CD4-positive, alpha-beta T cell treated with Interleukin-4 for 1 hour (primary cell): ENCODE data around the gene HNRNPM.

ENCODE experiments used
- DNase-seq, 2 donors: peaks; one replicate each; pipeline ENCODE4 v3.0.0-alpha.2; 2020 to 2022

Gene HNRNPM

GRCh38 chr19:8461376-8461775 is 16.6 kb downstream of the HNRNPM start:
- DNase-seq = no peak

DNA sequence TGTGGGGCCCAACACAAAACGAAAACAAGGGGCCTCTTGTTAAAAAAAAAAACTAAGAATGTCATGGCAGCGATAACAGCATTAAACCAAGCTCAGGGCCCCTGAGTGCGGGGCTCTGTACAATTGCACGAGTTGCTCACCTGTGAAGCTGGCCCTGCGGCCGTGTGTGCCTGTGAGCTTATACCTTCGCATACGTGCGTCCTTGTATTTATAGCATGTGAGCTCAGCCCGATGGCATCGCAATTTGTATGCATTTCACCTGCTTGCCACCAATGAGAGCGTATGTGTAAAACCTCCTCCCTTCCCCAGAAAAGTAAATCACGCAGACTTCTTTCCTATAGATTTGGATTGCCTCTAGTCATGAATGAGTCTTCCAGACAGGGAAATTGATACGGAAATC is 17.1 kb downstream of the HNRNPM start:
- no peak for DNase-seq

DNA sequence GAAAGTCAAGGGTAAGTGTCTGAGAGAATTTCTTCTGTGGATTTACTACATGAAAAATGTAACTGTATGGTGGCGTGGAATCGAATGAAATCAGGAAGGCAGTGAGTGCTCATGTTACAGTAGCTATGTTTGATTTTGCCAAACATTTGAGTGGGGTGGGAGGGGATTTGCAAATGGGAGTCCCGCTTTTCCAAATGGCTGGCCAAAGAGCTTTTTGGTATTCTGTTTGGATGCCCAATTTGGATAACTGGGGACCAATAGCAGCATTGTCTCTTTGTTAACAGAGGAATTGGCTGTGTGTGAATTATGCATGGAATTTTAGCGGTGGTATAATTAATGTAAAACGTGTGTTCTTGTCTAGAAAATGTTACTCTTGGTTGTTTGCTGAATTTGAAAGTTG is 17.8 kb downstream of the HNRNPM start:
- DNase-seq = no peak

GRCh38 chr19:8463365-8463764 is 18.6 kb downstream of the HNRNPM start:
- no peak for DNase-seq

GRCh38 chr19:8466018-8466417 is 21.2 kb downstream of the HNRNPM start:
- DNase-seq = no peak

- DNase-seq = no peak
These were observed 23.3 kb downstream of the HNRNPM start for GRCh38 chr19:8468124-8468523.

DNA sequence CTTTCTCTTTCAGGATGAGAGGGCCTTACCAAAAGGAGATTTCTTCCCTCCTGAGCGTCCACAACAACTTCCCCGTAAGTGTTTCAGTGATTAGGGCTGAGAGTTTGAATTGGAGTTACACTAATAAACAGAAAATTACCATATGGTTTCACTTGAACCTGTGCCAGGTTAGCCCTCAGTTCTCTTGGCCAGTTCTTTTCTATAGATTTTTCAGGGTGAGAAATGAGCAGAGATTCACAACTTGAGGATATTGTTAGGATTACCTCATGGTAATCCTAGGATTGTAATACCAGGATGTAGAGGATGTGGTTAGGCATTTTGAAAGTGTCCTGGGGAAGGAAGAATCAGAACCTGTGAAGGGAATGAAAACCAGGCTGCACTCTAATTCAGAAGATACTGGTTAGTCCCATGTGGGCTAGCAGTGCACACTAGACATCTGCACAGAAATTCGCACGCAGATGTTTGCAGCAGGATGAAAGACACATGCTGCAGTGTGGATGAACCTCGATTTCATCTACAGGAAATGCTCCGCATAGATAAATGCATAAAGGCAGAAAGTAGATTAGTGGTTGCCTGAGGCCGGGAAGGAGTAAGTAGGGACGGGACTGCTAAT is 24.1 kb downstream of the HNRNPM start:
- DNase-seq = no peak

- no peak for DNase-seq
These were observed 25.0 kb downstream of the HNRNPM start for GRCh38 chr19:8469613-8470368.

DNA sequence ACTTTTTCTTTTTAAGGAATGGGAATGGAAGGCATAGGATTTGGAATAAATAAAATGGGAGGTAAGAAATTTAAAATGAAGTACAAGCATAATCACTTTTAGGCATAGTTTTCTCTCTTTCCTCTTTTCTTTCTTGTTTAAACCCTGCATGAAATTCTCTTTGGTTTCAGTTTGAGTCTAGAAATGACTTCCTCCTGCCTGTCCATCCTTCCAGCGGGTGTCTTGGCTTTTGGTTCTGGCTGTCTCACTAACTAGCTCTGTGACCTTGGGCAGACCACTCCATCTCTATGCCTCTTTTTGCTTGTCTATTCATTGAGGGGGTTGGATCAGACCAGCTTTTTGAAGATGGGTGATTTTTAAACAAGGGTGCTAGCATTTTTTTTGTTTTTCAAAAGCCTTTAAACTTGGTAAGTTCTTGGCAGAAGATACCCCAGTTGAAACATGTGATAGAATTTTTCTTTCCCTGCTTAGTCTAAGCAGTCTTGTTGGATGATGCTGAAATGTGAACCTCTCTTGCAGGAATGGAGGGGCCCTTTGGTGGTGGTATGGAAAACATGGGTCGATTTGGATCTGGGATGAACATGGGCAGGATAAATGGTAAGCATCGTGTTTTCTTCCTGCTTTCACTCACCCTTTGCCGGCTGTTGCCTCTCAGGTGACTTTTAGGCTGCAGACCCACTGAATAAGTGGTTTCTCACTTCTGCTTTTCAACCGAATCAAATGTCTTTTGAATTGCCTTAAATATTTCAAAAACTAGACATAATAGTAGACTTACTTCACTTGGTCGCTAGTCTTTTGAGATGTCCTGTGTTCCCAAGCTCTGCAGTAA is 29.1 kb downstream of the HNRNPM start:
- no peak for DNase-seq

- no peak for DNase-seq
These were observed 30.2 kb downstream of the HNRNPM start for GRCh38 chr19:8475005-8475404.

DNA sequence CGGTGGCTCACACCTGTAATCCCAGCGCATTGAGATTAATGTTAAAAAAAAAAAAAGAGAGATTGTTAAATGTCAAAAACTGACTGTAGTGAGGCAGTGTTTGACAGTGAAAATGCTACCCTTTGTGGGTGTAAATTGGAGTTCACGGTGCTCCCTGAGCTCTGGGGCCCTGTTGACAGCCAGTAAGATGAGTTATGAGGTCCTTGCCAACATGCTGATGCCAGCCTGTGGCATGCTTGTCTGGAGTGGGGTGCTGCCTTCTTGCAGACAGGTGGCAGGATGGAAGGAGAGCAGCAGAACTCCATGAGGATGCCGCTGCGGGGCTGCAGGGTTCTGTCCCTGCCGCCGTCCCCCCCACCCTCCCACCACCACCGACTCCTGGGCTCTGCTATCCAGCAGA is 31.7 kb downstream of the HNRNPM start:
- no peak for DNase-seq

DNA sequence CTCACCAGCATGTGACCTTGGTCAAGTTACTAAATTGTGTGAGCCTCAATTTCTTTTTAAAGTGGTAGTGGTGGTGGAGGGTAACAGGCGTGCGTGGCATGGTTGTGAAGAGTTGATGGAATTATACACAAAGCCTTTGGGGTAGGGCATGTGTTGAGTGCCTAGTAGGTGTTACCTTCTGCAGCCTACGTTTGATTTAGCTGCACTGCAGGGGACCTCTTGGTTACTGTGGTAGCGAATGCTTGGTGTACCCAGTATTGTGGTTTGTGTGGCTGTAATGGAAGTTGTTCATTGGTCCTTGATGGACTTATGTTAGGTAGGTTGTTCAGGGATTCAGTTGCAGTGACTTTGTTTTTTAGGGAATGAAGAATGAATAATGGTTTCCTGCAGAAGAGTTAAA is 33.1 kb downstream of the HNRNPM start:
- DNase-seq = no peak

DNA sequence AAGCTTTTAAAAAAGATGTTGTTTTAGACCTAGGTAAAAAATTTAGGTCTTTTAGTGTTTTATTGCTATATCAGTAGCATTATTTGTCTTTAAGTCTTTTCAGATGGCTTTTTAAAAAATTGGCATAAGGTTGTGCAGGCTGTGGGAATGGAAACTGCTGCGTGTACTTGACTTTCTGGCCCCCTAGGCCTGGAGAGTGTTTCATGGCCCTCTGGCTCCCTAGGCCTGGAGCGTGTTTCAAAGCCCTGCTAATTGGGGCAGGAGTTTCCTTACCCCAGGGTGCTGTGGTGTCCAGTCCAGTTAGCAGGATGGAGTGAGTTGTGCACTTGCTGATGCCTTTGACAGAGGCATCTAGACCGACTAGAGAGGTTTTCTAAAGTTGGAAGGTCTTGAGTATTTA is 33.8 kb downstream of the HNRNPM start:
- DNase-seq = no peak

DNA sequence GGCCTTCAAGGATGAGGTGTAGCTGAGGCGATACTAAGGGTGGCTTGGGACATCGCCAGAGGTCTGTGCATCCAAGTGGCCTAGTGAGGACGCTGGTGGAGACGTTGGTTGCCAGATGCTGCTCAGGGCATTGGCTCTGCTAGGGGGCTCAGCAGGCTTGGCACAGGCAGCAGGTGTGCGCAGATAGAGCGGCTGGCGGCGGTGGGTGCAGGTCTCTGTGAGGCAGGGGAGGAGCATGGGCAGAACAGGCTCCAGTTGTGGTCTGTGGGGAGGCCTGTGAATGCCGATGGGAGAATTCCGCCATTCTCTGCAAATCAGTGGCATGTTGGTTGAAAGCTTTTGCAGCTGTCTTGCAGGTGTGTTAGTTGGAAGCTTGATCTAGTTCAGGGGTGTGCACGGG is 36.4 kb downstream of the HNRNPM start:
- no peak for DNase-seq

- DNase-seq = no peak
These were observed 36.8 kb downstream of the HNRNPM start for GRCh38 chr19:8481616-8482015.

- no peak for DNase-seq
These were observed 37.9 kb downstream of the HNRNPM start for GRCh38 chr19:8482696-8483095.

GRCh38 chr19:8483165-8483564 is 38.4 kb downstream of the HNRNPM start:
- DNase-seq = no peak

DNA sequence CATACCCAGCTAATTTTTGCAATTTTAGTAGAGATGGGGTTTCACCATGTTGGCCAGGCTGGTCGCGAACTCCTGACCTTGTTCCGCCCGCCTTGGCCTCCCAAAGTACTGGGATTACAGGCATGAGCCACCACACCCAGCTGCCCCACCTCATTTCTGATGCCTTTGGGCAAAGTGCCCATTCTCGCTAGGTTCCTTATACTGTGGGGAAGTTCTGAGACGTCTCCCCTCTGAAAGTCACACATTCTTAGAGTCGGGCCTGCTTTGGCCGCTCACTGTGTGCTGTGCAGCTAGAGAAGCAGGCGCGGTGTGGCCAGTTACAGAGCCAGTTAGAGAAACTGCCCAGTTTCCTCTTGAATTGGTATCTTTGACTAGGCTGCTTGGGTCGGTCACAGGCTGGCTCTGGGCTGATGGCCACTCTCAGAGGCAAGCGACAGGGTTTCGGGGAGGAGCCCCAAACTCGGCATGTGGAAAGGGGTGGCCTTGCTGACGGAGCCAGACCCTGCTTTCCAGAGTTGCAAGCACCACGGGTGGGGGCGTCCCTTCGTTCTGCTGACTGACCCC is 39.6 kb downstream of the HNRNPM start:
- DNase-seq = peak in 1 of 2 donors; percentile 69

DNA sequence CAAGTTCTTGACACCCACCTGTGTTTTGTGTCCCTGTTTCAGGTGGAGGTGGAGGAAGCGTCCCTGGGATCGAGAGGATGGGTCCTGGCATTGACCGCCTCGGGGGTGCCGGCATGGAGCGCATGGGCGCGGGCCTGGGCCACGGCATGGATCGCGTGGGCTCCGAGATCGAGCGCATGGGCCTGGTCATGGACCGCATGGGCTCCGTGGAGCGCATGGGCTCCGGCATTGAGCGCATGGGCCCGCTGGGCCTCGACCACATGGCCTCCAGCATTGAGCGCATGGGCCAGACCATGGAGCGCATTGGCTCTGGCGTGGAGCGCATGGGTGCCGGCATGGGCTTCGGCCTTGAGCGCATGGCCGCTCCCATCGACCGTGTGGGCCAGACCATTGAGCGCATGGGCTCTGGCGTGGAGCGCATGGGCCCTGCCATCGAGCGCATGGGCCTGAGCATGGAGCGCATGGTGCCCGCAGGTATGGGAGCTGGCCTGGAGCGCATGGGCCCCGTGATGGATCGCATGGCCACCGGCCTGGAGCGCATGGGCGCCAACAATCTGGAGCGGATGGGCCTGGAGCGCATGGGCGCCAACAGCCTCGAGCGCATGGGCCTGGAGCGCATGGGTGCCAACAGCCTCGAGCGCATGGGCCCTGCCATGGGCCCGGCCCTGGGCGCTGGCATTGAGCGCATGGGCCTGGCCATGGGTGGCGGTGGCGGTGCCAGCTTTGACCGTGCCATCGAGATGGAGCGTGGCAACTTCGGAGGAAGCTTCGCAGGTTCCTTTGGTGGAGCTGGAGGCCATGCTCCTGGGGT is 41.0 kb downstream of the HNRNPM start:
- DNase-seq = no peak

GRCh38 chr19:8486661-8487136 is 41.9 kb downstream of the HNRNPM start:
- no peak for DNase-seq

GRCh38 chr19:8487137-8487851 is 42.5 kb downstream of the HNRNPM start:
- peak; percentile 66 to 67 for DNase-seq

DNA sequence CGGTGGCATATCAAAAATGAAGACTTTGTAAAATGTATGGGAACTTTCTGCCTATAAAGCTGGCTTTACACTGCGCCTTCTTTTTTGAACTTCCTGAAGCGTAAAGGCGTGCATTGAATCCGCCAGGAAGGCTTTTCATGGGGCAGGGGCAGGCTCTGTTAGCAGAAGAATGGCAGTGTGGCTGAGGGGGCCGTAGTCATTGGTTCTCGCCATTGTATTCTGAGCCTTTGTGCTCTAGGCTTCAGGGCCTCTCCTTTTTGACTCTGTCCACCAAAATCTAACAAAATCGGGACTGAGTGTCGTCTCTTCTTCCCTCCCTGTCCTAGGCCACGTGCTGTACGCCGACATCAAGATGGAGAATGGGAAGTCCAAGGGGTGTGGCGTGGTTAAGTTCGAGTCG is 43.6 kb downstream of the HNRNPM start:
- DNase-seq = no peak
